ENCODE results near the gene MAD1L1.
A peak's percentile ranks its signal among the peaks of the same experiment; 100 is the strongest.

Gene MAD1L1

GRCh38 chr7:2099048-2099957, 133.4 kb downstream of the MAD1L1 start:
- peak; percentile 25 to 34 for DNase-seq

- DNase-seq, result no peak
Measured at GRCh38 chr7:2098496-2098895, 134.2 kb downstream of the MAD1L1 start.

- no peak for DNase-seq
Measured at GRCh38 chr7:2098056-2098455, 134.7 kb downstream of the MAD1L1 start.

- DNase-seq, result no peak
Measured at GRCh38 chr7:2097492-2097891, 135.3 kb downstream of the MAD1L1 start.

- DNase-seq, result no peak
Measured at GRCh38 chr7:2096692-2097387, 135.9 kb downstream of the MAD1L1 start.

- no peak for DNase-seq
Measured at GRCh38 chr7:2095436-2095835, 137.3 kb downstream of the MAD1L1 start.

GRCh38 chr7:2094454-2095045, 138.2 kb downstream of the MAD1L1 start:
- no peak for DNase-seq

- DNase-seq, result no peak
Measured at GRCh38 chr7:2093843-2094220, 138.9 kb downstream of the MAD1L1 start.

- DNase-seq, result no peak
Measured at GRCh38 chr7:2093215-2093842, 139.4 kb downstream of the MAD1L1 start.

- DNase-seq, result no peak
Measured at GRCh38 chr7:2092279-2092678, 140.5 kb downstream of the MAD1L1 start.

- no peak for DNase-seq
Measured at GRCh38 chr7:2090526-2091520, 141.9 kb downstream of the MAD1L1 start.

GRCh38 chr7:2088801-2089200, 143.9 kb downstream of the MAD1L1 start:
- no peak for DNase-seq

GRCh38 chr7:2087744-2088143, 145.0 kb downstream of the MAD1L1 start:
- DNase-seq, result no peak

- no peak for DNase-seq
Measured at GRCh38 chr7:2086229-2086628, 146.5 kb downstream of the MAD1L1 start.

- no peak for DNase-seq
Measured at GRCh38 chr7:2085804-2086203, 146.9 kb downstream of the MAD1L1 start.

- DNase-seq, result no peak
Measured at GRCh38 chr7:2084781-2085505, 147.8 kb downstream of the MAD1L1 start.

- no peak for DNase-seq
Measured at GRCh38 chr7:2084331-2084730, 148.4 kb downstream of the MAD1L1 start.

- DNase-seq, result no peak
Measured at GRCh38 chr7:2083362-2083761, 149.4 kb downstream of the MAD1L1 start.

GRCh38 chr7:2082139-2082998, 150.4 kb downstream of the MAD1L1 start:
- no peak for DNase-seq

GRCh38 chr7:2081526-2082135, 151.1 kb downstream of the MAD1L1 start:
- DNase-seq, result no peak
